Nephron progenitor cell (in vitro differentiated cells): ENCODE results near the gene ZC3H8.
"Not testable (repeated sequence)": the region's sequence is repeated elsewhere in the genome, so short reads cannot be mapped to it uniquely, and the experiment has no call there.

Experiments used
- DNase-seq: peaks from one replicate; pipeline ENCODE4 v3.0.0; 2021
- H3K27ac Mint-ChIP-seq: 2 replicates; pipeline ENCODE4 v1.8.0; 2021; ENCODE audit warnings: mild to moderate bottlenecking, moderate library complexity, mixed read lengths
- H3K27me3 Mint-ChIP-seq: 2 replicates; pipeline ENCODE4 v1.8.0; 2021; ENCODE audit warnings: mild to moderate bottlenecking, low read depth, mixed read lengths; ENCODE audit not compliant: poor library complexity
- H3K36me3 Mint-ChIP-seq: 2 replicates; pipeline ENCODE4 v1.8.0; 2021; ENCODE audit warnings: low read depth, mixed read lengths
- H3K4me1 Mint-ChIP-seq: 2 replicates; pipeline ENCODE4 v1.8.0; 2021; ENCODE audit warnings: mixed read lengths
- H3K4me3 Mint-ChIP-seq: 2 replicates; pipeline ENCODE4 v1.8.0; 2021; ENCODE audit warnings: mild to moderate bottlenecking, moderate library complexity, mixed read lengths
- H3K9me3 Mint-ChIP-seq: 2 replicates; pipeline ENCODE4 v1.8.0; 2021; ENCODE audit warnings: mild to moderate bottlenecking, moderate library complexity, mixed read lengths
- TF ChIP-seq, protein P1 (sequence below): fragments of 200-600 bp; sonication (generic); IDR thresholded peaks from 2 replicates; pipeline ENCODE4 v1.5.0; 2021; ENCODE audit warnings: antibody characterized with exemption

The ZC3H8 gene

DNA sequence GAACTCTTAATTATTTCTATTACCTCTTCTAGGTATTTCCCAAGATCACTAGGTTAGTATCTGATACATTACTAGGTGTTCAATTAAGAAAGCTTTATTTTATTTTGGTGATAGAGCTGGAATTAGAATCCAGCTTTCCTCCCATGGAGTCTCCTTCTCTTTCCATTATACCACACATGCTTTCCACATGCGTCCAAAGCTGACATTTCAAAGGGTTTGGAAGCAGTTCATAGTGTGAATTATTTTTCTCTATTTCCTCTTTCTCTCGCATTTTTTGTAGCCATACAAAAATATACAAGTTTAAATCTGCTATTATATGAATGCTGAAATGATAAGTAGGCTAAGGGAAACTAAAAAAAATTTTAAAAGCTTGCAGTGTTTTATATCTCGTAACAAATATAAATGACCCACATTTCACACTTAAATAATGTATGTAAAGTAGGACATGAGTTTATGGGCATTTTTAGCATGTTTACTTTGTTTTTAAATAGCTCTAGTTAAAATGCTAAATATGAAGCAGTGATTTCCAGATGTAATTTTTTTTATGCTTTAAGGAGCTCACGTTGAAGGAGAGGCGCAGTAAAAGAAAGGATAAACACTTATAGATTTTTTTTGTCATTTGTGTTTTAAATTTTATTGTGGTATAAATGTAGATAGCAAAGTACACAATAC, 40.7 kb upstream of the ZC3H8 start:
- Mint-ChIP-seq H3K27ac (no peak overlapping the region), H3K27me3 (no peaks in the 10 kb centered on the region), H3K4me1 (peaks cover 11% of the 10 kb centered on the region), H3K9me3 (peaks cover 11% of the 10 kb centered on the region), H3K36me3 (peaks cover 17% of the 10 kb centered on the region), H3K4me3 (no peak overlapping the region)
- TF ChIP-seq, protein P1, sequence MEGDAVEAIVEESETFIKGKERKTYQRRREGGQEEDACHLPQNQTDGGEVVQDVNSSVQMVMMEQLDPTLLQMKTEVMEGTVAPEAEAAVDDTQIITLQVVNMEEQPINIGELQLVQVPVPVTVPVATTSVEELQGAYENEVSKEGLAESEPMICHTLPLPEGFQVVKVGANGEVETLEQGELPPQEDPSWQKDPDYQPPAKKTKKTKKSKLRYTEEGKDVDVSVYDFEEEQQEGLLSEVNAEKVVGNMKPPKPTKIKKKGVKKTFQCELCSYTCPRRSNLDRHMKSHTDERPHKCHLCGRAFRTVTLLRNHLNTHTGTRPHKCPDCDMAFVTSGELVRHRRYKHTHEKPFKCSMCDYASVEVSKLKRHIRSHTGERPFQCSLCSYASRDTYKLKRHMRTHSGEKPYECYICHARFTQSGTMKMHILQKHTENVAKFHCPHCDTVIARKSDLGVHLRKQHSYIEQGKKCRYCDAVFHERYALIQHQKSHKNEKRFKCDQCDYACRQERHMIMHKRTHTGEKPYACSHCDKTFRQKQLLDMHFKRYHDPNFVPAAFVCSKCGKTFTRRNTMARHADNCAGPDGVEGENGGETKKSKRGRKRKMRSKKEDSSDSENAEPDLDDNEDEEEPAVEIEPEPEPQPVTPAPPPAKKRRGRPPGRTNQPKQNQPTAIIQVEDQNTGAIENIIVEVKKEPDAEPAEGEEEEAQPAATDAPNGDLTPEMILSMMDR, result no peak
- no peak for DNase-seq

DNA sequence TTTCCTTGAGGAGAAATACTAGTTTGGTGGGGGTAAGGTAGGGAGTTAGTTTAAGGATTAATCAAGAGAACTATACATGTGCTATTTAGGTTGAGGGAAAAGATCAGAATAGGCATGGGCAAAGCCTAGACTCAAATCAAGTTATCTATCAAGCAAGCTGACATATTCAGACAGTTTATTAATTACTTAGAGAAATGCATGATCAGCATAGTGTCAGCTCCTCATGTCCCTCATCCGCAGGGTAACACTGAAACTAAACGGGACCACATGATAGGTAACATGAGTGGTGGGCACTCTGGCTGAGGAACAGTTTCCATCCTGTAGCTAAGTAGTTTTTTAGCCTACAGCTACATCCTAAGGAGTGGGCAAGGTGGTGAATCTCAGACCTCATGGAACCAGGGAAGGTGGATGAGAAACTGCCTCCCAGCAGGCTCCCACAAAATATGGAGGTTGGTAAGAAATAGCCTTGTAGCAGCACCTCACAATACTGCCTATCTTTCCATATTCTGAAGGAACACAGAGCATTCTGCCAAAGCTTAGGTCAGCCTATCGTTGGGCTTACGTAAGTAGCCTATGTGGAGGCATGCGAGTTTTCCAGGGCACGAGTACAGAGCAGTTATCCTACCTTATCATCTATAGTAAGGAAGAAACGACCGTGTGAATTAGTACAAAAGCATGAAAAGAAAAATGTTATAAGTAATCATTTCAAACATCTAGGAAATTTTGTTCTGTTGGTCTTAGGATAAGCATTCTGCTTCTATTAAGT, 39.0 kb upstream of the ZC3H8 start:
- H3K27me3 Mint-ChIP-seq, result no peaks in the 10 kb centered on the region
- DNase-seq, result no peak
- H3K27ac Mint-ChIP-seq, result peak overlapping the region; percentile 71
- H3K4me1 Mint-ChIP-seq, result peaks cover 22% of the 10 kb centered on the region
- H3K9me3 Mint-ChIP-seq, result peaks cover 7% of the 10 kb centered on the region
- H3K4me3 Mint-ChIP-seq, result no peak overlapping the region
- TF ChIP-seq, protein P1, result no peak
- H3K36me3 Mint-ChIP-seq, result peaks cover 5% of the 10 kb centered on the region

DNA sequence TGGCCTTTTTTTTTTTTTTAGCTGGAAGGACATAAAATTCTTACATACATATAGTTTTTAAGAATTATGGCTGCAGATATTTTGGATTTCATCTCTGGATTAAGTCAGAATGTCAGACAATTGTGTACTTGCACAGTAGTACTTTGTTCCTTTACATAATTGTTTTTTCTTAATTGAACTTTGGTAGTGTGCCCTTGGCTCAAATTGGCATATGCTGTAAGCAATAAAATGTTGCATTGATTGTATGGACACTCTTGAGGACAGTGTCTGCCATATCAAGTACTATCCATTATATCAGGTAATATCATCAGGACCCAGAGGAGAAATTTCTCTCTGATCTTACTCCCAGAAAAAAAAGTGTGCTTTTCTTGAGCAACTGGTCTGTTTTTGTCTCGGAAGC, 35.8 kb upstream of the ZC3H8 start:
- DNase-seq, result no peak
- TF ChIP-seq, protein P1, result no peak
- H3K27me3 Mint-ChIP-seq, result peaks cover 3% of the 10 kb centered on the region
- peak overlapping the region; percentile 16 for H3K27ac Mint-ChIP-seq
- peaks cover 12% of the 10 kb centered on the region for H3K36me3 Mint-ChIP-seq
- peaks cover 3% of the 10 kb centered on the region for H3K9me3 Mint-ChIP-seq
- no peak overlapping the region for H3K4me3 Mint-ChIP-seq
- peaks cover 22% of the 10 kb centered on the region for H3K4me1 Mint-ChIP-seq

DNA sequence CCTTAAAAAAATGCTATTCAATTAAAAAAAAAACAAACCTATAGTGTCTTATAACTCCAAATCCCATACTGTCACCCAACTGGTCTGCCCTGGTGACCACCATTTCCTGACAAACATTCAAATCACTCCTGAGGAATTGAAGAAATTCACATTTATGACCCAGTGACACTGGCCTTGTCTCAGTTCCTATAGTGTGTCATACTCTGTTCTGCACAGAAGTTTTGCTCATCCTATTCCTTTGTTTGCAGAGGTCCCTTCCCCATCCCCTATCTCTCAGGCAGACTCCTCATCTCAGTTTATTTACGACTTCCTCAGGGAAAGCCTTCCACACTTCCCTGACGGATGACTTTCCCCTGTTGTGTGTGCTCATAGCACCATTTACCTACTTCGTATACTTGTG, 35.2 kb upstream of the ZC3H8 start:
- Mint-ChIP-seq H3K4me1 (peaks cover 22% of the 10 kb centered on the region), H3K27me3 (peaks cover 3% of the 10 kb centered on the region), H3K36me3 (peaks cover 12% of the 10 kb centered on the region), H3K27ac (peak overlapping the region; percentile 16), H3K4me3 (no peak overlapping the region), H3K9me3 (peaks cover 3% of the 10 kb centered on the region)
- TF ChIP-seq, protein P1, result no peak
- no peak for DNase-seq

DNA sequence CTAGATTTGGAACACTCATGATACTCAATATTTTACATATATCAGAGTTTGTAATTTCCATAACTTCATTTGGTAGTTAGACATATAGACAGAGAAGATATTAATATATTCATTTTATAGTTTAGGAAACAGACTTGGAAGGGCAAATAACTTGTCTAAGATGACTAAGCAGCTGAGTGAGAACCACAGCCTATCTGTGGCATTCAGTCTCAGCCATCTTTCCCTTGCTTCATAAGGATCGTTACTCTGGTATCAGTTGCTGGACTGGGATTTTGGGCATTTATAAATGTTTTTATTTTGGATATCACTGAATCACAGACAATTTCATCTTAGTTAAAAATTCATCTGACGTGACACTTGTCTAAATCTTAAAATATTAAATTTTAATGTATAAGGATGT, 28.7 kb upstream of the ZC3H8 start:
- H3K27me3 Mint-ChIP-seq, DNase-seq, H3K36me3 Mint-ChIP-seq, H3K4me3 Mint-ChIP-seq, H3K9me3 Mint-ChIP-seq, H3K27ac Mint-ChIP-seq: not testable (repeated sequence)
- H3K4me1 Mint-ChIP-seq, result peaks cover 28% of the 10 kb centered on the region

DNA sequence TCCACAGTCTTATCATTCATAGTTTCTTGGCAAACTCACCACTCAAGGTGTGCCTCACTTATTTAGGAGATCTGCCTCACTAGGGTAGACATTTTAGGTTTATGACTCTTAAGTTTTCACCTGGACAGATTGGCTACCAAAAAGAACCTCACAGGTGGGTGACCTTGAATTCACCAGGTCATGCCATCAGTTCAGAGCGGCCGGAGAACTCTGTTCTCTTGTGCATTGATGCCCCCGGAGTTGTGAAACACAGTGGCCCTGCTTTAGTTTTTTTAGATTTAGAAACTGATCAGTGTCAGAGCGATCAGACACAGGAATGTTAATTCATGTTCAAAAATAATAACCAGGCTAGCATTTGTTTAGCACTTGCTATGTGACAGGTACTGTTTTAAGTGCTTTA, 27.2 kb upstream of the ZC3H8 start:
- H3K9me3 Mint-ChIP-seq, H3K4me3 Mint-ChIP-seq, DNase-seq, H3K27me3 Mint-ChIP-seq, H3K27ac Mint-ChIP-seq, H3K36me3 Mint-ChIP-seq: not testable (repeated sequence)
- H3K4me1 Mint-ChIP-seq, result peaks cover 34% of the 10 kb centered on the region
